Smooth muscle cell (in vitro differentiated cells): ENCODE results near the gene DBNL. TPM values are rescaled to one million over a fixed set of nuclear protein-coding genes. Genes with fewer than 3 reads are reported as not detected.

Experiments
- DNase-seq: peaks from one replicate; lab custom pipeline; 2025; ENCODE audit not compliant: unreplicated experiment; lab: John Stamatoyannopoulos, UW
- H2AFZ ChIP-seq: fragments of 200-600 bp; sonication (generic); 2 replicates; pipeline ENCODE4 v1.6.0; 2016; ENCODE audit warnings: antibody characterized with exemption, low read depth, mild to moderate bottlenecking
- H3F3A ChIP-seq: fragments of 200-600 bp; sonication (generic); 2 replicates; pipeline ENCODE4 v1.6.0; 2017; ENCODE audit warnings: antibody characterized with exemption, low read depth
- H3K27ac ChIP-seq: fragments of 200-600 bp; sonication (generic); 2 replicates; pipeline ENCODE4 v1.5.1; 2016; ENCODE audit warnings: low read depth, mild to moderate bottlenecking
- H3K27me3 ChIP-seq: fragments of 200-600 bp; sonication (generic); 2 replicates; pipeline ENCODE4 v1.6.1; 2016; ENCODE audit warnings: low read depth, mild to moderate bottlenecking
- H3K36me3 ChIP-seq: fragments of 200-600 bp; sonication (generic); 2 replicates; pipeline ENCODE4 v1.5.1; 2016; ENCODE audit warnings: low read depth
- H3K4me1 ChIP-seq: fragments of 200-600 bp; sonication (generic); 2 replicates; pipeline ENCODE4 v1.5.1; 2016; ENCODE audit warnings: low read depth
- H3K4me2 ChIP-seq: fragments of 200-600 bp; sonication (generic); 2 replicates; pipeline ENCODE4 v1.6.0; 2016; ENCODE audit warnings: mild to moderate bottlenecking
- H3K4me3 ChIP-seq: fragments of 200-600 bp; sonication (generic); 2 replicates; pipeline ENCODE4 v1.5.1; 2016; ENCODE audit warnings: mild to moderate bottlenecking
- H3K79me2 ChIP-seq: fragments of 200-600 bp; sonication (generic); 2 replicates; pipeline ENCODE4 v1.6.0; 2016; ENCODE audit warnings: low read depth, mild to moderate bottlenecking
- H3K9ac ChIP-seq: fragments of 200-600 bp; sonication (generic); 2 replicates; pipeline ENCODE4 v1.6.0; 2016; ENCODE audit warnings: low read depth
- H3K9me3 ChIP-seq: fragments of 200-600 bp; sonication (generic); replicated peaks from 2 replicates; pipeline ENCODE4 v1.5.1; 2016; ENCODE audit warnings: low read depth
- H4K20me1 ChIP-seq: fragments of 200-600 bp; sonication (generic); 2 replicates; pipeline ENCODE4 v1.6.0; 2016; ENCODE audit warnings: low read depth
- WGBS: methylation state at CpG from one replicate; pipeline ENCODE4 v1.1.7; 2016; ENCODE audit warnings: low lambda C conversion rate; 5-methylcytosine and 5-hydroxymethylcytosine counted together
- polyA plus RNA-seq: library from polyadenylated mRNA; unstranded; fragments of >200 nt; fragmentation: Nextera tagmentation; extraction: Ambion mirVana; gene quantifications from 2 replicates; pipeline ENCODE4 v1.2.1, GENCODE V29; 2016
- total RNA-seq: library from RNA; depleted of rRNA; stranded (reverse); fragments of >200 nt; gene quantifications from 2 replicates; pipeline ENCODE4 v1.2.3, GENCODE V29; 2014
- TF ChIP-seq, protein P1 (sequence below): fragments of 200-600 bp; sonication (generic); IDR thresholded peaks from 2 replicates; pipeline ENCODE4 v1.5.1; 2017; ENCODE audit warnings: borderline replicate concordance, mild to moderate bottlenecking, antibody characterized with exemption; ENCODE audit not compliant: insufficient read depth, poor library complexity, severe bottlenecking

DBNL gene
- total and polyA plus RNA-seq, 2 experiments from 2014 or later: 55.1 to 98.4 TPM

DNA sequence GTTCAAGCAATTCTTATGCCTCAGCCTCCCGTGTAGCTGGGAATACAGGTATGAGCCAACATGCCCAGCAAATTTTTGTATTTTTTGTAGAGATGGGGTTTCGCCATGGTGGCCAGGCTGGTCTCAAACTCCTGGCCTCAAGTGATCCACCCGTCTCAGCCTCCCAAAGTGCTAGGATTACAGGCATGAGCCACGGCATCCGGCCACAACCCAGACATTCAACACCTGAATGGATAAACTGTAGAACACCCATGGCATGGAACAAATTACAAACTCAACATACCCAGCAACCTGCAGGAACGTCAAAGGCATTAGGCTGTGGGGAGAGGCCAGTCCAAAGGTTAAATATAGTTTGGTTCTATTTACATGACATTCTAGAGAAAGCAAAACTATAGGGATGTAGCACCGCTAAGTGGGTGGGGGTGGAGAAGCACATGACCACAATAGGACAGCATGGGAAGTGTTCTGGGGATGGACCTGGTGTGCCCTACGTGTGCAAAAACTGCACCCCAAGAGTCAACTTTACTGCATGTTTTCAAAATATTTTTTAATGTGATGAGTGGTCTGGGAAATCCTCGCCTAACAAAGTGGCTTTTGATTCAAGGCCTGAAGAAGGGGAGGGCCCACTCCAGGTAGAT is 27.3 kb downstream of the DBNL start:
- H3K4me1 ChIP-seq: no peaks in the 10 kb centered on the region
- H3K4me2 ChIP-seq: no peak overlapping the region
- no peaks in the 10 kb centered on the region for H3K27me3 ChIP-seq
- no peaks in the 10 kb centered on the region for H4K20me1 ChIP-seq
- no peaks in the 10 kb centered on the region for H3K36me3 ChIP-seq
- TF ChIP-seq, protein P1, sequence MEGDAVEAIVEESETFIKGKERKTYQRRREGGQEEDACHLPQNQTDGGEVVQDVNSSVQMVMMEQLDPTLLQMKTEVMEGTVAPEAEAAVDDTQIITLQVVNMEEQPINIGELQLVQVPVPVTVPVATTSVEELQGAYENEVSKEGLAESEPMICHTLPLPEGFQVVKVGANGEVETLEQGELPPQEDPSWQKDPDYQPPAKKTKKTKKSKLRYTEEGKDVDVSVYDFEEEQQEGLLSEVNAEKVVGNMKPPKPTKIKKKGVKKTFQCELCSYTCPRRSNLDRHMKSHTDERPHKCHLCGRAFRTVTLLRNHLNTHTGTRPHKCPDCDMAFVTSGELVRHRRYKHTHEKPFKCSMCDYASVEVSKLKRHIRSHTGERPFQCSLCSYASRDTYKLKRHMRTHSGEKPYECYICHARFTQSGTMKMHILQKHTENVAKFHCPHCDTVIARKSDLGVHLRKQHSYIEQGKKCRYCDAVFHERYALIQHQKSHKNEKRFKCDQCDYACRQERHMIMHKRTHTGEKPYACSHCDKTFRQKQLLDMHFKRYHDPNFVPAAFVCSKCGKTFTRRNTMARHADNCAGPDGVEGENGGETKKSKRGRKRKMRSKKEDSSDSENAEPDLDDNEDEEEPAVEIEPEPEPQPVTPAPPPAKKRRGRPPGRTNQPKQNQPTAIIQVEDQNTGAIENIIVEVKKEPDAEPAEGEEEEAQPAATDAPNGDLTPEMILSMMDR: no peak
- H3K27ac ChIP-seq: no peak overlapping the region
- WGBS: 88% methylated on average over 9 of the region's 9 CpGs
- no peaks in the 10 kb centered on the region for H3K79me2 ChIP-seq
- no peak for DNase-seq
- no peak overlapping the region for H3K9ac ChIP-seq
- no peak overlapping the region for H3K4me3 ChIP-seq
- no peaks in the 10 kb centered on the region for H3F3A ChIP-seq
- no peak overlapping the region for H2AFZ ChIP-seq
- no peaks in the 10 kb centered on the region for H3K9me3 ChIP-seq

DNA sequence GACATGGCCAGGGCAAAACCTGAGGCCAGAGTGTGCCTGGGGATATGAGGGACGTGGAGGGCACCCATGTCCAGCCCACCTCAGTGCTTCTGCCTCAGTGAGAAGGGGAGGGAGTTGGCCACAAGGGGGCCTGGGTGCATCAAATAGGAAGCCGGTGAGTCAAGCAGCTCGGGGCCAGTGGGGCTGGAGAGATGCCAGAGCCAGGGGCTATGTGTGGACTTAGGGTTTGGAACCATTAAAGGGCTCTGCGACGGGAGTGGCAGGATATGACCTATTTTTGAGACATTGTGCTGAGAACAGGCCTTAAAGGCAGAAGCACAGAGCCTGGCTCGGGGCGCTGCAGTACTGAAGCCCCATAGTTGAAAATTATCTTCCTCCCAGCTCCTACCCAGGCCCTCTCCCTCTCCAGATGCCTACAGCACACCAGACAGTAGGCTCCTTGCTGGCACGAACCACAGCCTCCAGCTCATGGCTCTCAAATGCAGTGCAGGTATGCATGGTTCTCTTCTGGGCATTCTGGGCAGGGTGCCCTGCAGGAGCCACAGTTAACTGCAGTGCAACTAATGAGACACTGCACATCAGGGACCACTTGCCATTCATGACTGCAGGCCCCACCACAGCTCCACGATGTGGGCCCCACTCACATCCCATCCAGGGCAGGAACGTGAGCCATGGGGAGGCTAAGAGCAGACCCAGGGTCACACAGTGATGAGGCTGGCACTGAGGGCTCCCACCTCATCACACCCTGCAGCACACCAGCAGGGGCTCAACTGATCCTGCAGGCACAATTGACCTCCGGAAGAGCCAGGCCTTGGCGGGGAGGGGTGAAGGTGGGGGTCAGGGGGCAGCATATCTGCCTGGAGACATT is 28.1 kb downstream of the DBNL start:
- Histone ChIP-seq H3K9me3 (no peaks in the 10 kb centered on the region), H2AFZ (no peak overlapping the region), H3K27me3 (no peaks in the 10 kb centered on the region), H3K4me2 (peak overlapping the region; percentile 17), H3K4me3 (no peak overlapping the region), H3K9ac (no peak overlapping the region), H3K36me3 (no peaks in the 10 kb centered on the region), H3K4me1 (no peaks in the 10 kb centered on the region), H3K27ac (no peak overlapping the region), H4K20me1 (no peaks in the 10 kb centered on the region), H3K79me2 (no peaks in the 10 kb centered on the region), H3F3A (no peaks in the 10 kb centered on the region)
- 63% methylated on average over 12 of the region's 12 CpGs for WGBS
- DNase-seq: peak; percentile 39
- TF ChIP-seq, protein P1: peak; percentile 73

DNA sequence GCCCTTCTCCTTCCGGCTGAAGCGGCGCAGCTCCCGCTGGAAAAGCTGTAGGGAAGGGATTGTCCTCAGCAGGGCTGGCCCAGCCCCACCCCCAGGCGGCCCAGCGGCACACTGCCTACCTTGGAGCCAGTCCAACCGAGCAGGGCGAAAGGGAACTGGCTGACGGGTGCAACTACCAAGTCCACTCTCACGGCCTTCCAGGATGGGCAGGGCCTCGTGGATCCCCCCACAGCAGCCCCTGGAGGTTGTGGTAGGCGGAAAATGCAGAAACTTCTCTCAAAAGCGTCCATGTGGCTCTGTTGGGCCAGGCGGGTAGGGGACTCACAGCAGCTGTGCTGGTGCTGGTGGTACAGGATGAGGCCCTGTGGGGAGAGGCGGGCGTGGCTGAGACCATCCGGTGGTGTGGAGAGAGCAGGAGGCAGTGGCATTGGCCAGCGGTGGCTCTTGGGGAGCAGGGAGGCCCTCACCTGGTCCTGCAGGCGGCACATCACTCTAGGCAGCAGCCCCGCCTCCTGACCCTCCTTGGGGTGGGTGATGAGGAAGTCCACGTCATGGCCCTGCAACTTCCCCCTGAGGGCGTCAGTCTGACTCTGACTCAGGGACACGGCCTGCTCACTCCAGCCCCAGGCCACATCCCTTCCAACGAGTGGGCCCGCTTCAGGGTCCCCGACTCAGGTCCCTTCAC is 29.3 kb downstream of the DBNL start:
- Histone ChIP-seq H3F3A (no peaks in the 10 kb centered on the region), H3K4me2 (no peak overlapping the region), H3K27ac (no peak overlapping the region), H3K4me3 (no peak overlapping the region), H3K27me3 (no peaks in the 10 kb centered on the region), H3K4me1 (no peaks in the 10 kb centered on the region), H3K9me3 (no peaks in the 10 kb centered on the region), H4K20me1 (no peaks in the 10 kb centered on the region), H3K36me3 (no peaks in the 10 kb centered on the region), H2AFZ (no peak overlapping the region), H3K79me2 (no peaks in the 10 kb centered on the region), H3K9ac (no peak overlapping the region)
- WGBS: 92% methylated on average over 25 of the region's 26 CpGs
- TF ChIP-seq, protein P1: no peak
- DNase-seq: no peak
